Stomach smooth muscle (tissue), 2 donors: Measurements from ENCODE around the gene LIPA.
"Not testable (repeated sequence)": the region's sequence is repeated elsewhere in the genome, so short reads cannot be mapped to it uniquely, and the experiment has no call there.

Source experiments
- H3K27ac ChIP-seq: one replicate; pipeline ENCODE4 v1.7.0; 2013; ENCODE audit warnings: mild to moderate bottlenecking, low read length, inconsistent platforms
- H3K27me3 ChIP-seq, 2 donors: one replicate each; pipeline ENCODE4 v1.7.0; 2013; ENCODE audit warnings: low read length in 2 of 2; ENCODE audit not compliant: insufficient read depth in 2 of 2, control insufficient read depth in 1 of 2
- H3K36me3 ChIP-seq, 2 donors: one replicate each; pipeline ENCODE4 v1.7.0; 2013; ENCODE audit warnings: low read length in 2 of 2; ENCODE audit not compliant: control insufficient read depth in 2 of 2, insufficient read depth in 2 of 2
- H3K4me1 ChIP-seq: one replicate; pipeline ENCODE4 v1.7.0; 2013; ENCODE audit warnings: low read length; ENCODE audit not compliant: control insufficient read depth, insufficient read depth
- H3K4me3 ChIP-seq, 2 donors: one replicate each; pipeline ENCODE4 v1.7.0; 2013; ENCODE audit warnings: low read length in 2 of 2
- H3K9ac ChIP-seq, 2 donors: one replicate each; pipeline ENCODE4 v1.7.0; 2013; ENCODE audit warnings: low read length in 2 of 2, mild to moderate bottlenecking in 1 of 2
- H3K9me3 ChIP-seq, 2 donors: one replicate each; pipeline ENCODE4 v1.7.0; 2013; ENCODE audit warnings: low read length in 2 of 2; ENCODE audit not compliant: control insufficient read depth in 2 of 2
- donor health status: healthy.
- donor health status: Pancreatic carcinoma.

LIPA gene

DNA sequence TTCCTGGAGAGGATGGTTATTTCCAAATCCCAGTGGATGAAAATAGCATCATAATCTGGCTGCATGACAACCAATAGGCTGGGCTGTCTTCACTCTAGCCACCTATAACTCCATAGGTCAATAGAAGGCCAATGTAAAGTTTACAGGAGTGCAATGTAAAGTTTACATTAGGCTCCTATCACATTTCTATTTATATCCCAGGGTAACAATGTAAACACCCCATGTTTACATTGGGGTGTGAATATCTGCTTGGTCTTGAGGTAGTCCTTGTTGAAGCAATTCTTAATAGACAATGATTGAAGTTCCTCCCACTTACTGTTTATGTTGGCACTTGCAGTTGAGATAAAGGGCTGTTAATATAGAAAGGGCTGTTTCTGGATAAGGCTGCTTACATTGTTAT, 65.9 kb downstream of the LIPA start:
- Histone ChIP-seq H3K27ac (no peak overlapping the region), H3K9ac (no peak overlapping the region), H3K27me3 (no peaks in the 10 kb centered on the region)

DNA sequence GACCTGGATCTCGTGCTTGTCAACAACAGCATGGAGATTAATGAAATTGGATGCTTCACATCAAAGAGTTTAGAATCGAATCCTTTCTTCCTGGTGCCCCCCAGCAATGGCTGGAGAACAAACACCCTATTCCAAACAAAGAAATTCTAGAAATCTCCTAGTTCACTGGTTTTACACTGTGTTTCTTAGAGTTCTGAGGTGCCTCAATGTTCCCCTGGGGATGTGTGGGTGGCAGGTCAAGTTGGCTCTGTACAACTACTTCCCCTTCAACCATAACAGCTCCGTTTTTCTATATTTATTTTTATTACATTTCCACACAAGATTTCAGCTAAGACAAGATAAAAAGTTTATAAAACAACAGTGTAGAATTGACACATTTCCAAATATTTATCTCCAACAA, 66.9 kb downstream of the LIPA start:
- no peaks in the 10 kb centered on the region for H3K4me1 ChIP-seq
- H3K27ac ChIP-seq = no peak overlapping the region
- no peak overlapping the region for H3K4me3 ChIP-seq
- no peaks in the 10 kb centered on the region for H3K27me3 ChIP-seq
- H3K9me3 ChIP-seq = peaks cover 0 to 3% of the 10 kb centered on the region in 2 donors
- no peaks in the 10 kb centered on the region for H3K36me3 ChIP-seq
- no peak overlapping the region for H3K9ac ChIP-seq

More for the DNA sequence above, 65.9 kb downstream of the LIPA start:
- H3K36me3 ChIP-seq = no peaks in the 10 kb centered on the region
- H3K9me3 ChIP-seq = peaks cover 0 to 3% of the 10 kb centered on the region in 2 donors
- no peaks in the 10 kb centered on the region for H3K4me1 ChIP-seq
- no peak overlapping the region for H3K4me3 ChIP-seq

DNA sequence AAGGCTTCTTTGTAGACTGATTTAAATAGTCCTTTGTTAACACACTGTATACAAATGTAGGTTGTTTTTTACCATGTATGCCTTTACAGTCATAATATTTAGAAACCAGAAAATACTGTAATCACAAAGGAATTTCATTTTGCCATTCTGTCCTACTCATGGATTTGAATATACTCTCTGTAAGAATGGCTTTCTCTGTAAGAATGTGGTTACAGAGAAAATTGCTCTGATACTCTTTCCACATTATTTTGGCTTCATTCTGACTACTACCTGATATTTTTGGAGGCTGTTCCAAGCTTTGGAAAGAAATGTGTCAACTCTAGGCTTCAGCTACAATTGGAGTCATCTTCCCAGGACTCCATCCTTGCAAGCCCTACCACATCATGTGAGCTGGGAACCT, 68.0 kb downstream of the LIPA start:
- H3K9ac ChIP-seq = no peak overlapping the region
- H3K27me3 ChIP-seq = no peaks in the 10 kb centered on the region
- no peak overlapping the region for H3K4me3 ChIP-seq
- H3K4me1 ChIP-seq = no peaks in the 10 kb centered on the region
- no peak overlapping the region for H3K27ac ChIP-seq
- no peaks in the 10 kb centered on the region for H3K9me3 ChIP-seq
- H3K36me3 ChIP-seq = no peaks in the 10 kb centered on the region

DNA sequence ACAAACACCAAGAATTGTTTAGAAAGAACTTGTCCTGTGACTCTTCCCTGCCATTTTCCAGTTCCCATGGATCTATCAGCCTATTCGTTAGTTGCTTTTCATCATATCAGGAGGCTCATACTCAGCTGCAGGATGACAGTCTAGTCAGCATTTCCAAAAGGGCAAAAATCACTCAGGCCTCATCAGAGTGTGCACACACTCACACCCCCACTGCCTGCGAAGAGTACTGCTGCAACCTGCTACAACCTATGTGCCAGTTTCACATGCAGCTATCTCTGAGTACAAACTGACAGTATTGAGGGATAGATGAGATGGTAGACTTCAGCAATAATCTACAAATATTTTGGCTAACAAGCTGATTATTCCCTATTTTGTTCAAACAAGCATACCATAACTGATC, 68.7 kb downstream of the LIPA start:
- Histone ChIP-seq H3K9ac (no peak overlapping the region), H3K4me3 (no peak overlapping the region), H3K4me1 (no peaks in the 10 kb centered on the region), H3K36me3 (no peaks in the 10 kb centered on the region), H3K9me3 (no peaks in the 10 kb centered on the region), H3K27ac (no peak overlapping the region), H3K27me3 (no peaks in the 10 kb centered on the region)

DNA sequence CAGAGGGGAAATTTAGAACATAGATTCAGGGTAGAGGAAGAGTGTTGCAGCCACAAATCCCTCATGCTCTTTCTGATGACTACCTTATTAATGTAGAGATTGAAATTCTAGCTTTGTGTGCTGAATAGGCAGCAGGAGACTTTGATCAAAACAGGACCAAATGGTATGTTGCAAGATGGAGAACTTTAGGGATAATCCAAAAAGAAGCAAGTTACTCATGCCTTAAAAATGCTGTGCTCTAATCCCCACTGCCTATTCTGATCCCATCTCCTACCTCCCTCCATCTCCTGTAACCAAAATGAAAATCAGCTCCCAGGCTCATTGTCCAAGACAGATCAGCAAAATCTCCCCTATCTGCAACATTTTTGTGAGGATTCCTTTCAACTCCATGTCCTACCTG, 75.8 kb downstream of the LIPA start:
- Histone ChIP-seq H3K27me3 (no peaks in the 10 kb centered on the region), H3K4me3 (no peak overlapping the region), H3K9me3 (no peaks in the 10 kb centered on the region), H3K4me1 (no peaks in the 10 kb centered on the region), H3K27ac (no peak overlapping the region), H3K36me3 (no peaks in the 10 kb centered on the region), H3K9ac (no peak overlapping the region)

DNA sequence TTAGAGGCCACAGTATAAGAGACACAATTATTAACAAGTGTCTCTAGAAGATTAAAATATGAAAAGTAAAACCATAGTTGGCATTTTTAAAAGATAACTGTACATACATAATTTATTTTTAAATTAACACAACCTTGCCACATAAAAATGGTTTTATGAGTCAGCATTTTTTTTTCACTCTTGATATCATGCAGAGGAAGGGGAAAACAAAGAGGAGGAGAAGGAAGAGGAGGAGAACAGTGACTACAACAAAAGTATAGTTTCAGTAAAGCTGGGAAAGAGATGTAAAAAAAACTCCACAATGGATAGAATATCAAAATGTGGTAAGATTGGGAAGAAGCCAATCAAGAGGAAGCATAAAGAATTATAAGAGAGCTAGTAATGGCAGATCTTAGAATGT, 78.5 kb downstream of the LIPA start:
- no peak overlapping the region for H3K9ac ChIP-seq
- no peak overlapping the region for H3K27ac ChIP-seq
- no peak overlapping the region for H3K4me3 ChIP-seq
- H3K4me1 ChIP-seq = no peaks in the 10 kb centered on the region
- no peaks in the 10 kb centered on the region for H3K9me3 ChIP-seq
- no peaks in the 10 kb centered on the region for H3K36me3 ChIP-seq
- no peaks in the 10 kb centered on the region for H3K27me3 ChIP-seq

DNA sequence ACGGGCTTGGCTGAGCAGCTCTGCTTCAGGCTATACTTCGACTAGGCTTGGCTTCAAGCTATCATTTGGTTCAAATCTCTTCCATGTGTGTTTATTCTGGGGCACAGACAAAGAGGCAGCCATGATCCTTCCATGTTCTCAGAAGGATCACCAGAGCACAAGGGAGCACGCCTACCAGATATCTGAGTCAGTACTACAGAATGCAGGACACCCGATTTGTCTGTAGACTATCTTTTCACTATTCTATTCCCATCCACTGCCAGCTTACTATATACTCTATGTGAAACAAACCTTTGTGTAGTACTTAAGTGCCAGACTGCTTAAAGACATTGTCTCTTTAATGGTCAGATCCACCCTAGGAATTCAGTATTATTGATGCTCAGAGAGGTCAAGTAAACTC, 79.6 kb downstream of the LIPA start:
- H3K27me3 ChIP-seq = no peaks in the 10 kb centered on the region
- H3K4me3 ChIP-seq = no peak overlapping the region
- no peak overlapping the region for H3K27ac ChIP-seq
- H3K9me3 ChIP-seq = no peaks in the 10 kb centered on the region
- no peaks in the 10 kb centered on the region for H3K36me3 ChIP-seq
- H3K9ac ChIP-seq = no peak overlapping the region
- no peaks in the 10 kb centered on the region for H3K4me1 ChIP-seq

DNA sequence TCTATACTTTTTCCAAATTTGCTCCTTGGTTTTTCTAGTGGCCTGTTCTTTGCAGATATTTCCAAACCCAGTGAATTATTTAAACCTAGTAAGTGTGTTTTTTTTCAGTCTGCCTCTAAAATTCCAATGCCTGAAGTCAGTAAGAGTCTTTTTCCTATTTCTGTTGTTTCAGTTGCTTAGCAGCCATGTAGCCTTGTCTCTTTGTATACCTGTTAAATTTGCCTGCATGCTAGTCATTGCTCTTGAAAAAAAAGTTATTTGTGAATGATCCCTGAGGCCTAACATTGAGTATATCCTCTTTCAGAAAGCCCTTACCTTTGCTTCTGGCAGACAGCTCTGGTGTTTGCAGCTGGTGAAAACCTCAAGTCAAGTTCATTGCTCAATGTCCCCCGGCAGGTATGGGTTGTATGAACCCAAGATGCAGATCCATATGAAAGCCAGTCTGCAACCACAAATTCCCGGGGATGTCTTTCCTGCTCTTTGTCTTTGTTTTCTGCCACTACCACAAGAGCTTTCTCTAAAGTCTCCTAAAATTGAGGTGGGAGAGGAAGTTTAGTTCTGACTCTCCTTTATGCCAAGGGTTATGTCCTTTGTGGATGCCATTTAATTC, 80.2 kb downstream of the LIPA start:
- Histone ChIP-seq H3K4me3 (no peak overlapping the region), H3K9ac (no peak overlapping the region), H3K27me3 (no peaks in the 10 kb centered on the region), H3K27ac (no peak overlapping the region), H3K36me3 (no peaks in the 10 kb centered on the region), H3K9me3 (no peaks in the 10 kb centered on the region), H3K4me1 (no peaks in the 10 kb centered on the region)

DNA sequence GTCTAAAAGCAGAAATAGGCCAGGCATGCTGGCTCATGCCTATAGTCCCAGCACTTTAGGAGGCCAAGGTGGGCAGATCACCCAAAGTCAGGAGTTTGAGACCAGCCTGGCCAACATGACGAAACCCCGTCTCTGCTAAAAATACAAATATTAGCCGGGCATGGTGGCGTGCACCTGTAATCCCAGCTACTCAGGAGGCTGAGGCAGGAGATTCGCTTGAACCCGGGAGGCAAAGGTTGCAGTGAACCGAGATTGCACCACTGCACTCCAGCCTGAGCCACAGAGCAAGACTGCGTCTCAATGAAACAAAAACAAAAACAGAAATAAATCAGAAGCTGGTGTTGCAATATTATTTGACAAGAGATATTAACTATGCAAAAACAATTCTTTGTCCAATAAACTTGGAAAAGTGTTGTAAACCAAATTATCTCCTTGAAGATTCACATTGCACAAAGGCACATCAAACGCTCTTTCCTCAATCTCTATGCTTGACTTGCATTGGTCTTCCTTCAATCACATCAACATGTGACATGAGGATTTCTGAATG, 83.1 kb downstream of the LIPA start:
- not testable (repeated sequence) for H3K4me1 ChIP-seq, H3K9me3 ChIP-seq, H3K27me3 ChIP-seq, H3K27ac ChIP-seq, H3K36me3 ChIP-seq, H3K9ac ChIP-seq, H3K4me3 ChIP-seq

DNA sequence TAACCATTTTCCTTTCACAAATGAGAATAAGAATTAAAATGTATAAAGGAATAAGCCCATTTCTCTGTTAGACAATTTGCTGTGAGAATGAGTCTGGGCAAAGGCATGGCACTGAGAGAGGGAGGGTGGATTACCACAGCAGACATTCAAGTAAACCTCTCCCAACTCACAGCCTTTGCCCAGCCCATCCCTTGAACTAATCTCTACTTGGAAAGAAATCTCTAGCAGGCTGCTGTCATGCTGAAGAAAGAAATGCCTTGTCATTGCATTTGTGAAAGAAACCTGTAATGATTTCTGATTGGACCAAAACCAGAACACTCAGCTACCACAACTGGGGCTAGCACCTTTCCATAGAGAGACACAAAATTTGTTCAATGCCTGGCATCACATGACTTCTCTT, 83.7 kb downstream of the LIPA start:
- H3K27me3 ChIP-seq = no peaks in the 10 kb centered on the region
- H3K36me3 ChIP-seq = no peaks in the 10 kb centered on the region
- H3K4me1 ChIP-seq = no peaks in the 10 kb centered on the region
- no peak overlapping the region for H3K27ac ChIP-seq
- H3K9me3 ChIP-seq = no peaks in the 10 kb centered on the region
- H3K4me3 ChIP-seq = no peak overlapping the region
- no peak overlapping the region for H3K9ac ChIP-seq

DNA sequence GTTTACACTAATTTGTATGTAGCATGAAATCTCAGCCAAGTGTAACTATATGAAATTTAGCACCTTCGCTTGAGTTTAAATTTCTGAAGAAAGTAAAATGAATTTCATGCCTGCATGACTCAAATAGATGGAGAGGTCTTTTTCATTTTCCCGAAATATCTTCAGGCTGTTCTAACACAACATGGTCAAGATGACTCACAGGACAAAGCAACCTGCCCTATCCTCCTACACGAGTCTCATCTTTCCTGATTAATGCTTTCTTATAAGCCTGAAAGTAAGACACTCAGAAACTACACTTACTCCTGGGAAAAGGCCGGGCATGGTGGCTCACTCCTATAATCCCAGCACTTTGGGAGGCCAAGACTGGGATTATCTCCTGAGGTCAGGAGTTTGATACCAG, 85.7 kb downstream of the LIPA start:
- no peak overlapping the region for H3K4me3 ChIP-seq
- no peaks in the 10 kb centered on the region for H3K36me3 ChIP-seq
- no peak overlapping the region for H3K27ac ChIP-seq
- H3K9ac ChIP-seq = no peak overlapping the region
- no peaks in the 10 kb centered on the region for H3K4me1 ChIP-seq
- H3K9me3 ChIP-seq = no peaks in the 10 kb centered on the region
- no peaks in the 10 kb centered on the region for H3K27me3 ChIP-seq
